SU-DHL-6 (cell line): Measurements from ENCODE around the gene TNNI3K.

ENCODE experiments used
- H2AFZ ChIP-seq: fragments of 200-600 bp; sonication (generic); 2 replicates; pipeline ENCODE4 v1.6.1; 2014; ENCODE audit warnings: low read depth, mild to moderate bottlenecking, moderate library complexity, mixed read lengths, antibody characterized with exemption, low read length; ENCODE audit not compliant: severe bottlenecking
- H3F3A ChIP-seq: fragments of 200-600 bp; shearing (Covaris generic); 2 replicates; pipeline ENCODE4 v1.6.0; 2016; ENCODE audit warnings: antibody characterized with exemption, mild to moderate bottlenecking; ENCODE audit not compliant: insufficient read depth
- H3K27ac ChIP-seq: fragments of 200-600 bp; sonication (generic); 2 replicates; pipeline ENCODE4 v1.5.1; 2016; ENCODE audit warnings: low read depth, mild to moderate bottlenecking, low read length, moderate library complexity, mixed read lengths
- H3K27me3 ChIP-seq: fragments of 200-600 bp; sonication (generic), shearing (Covaris generic); 2 replicates; pipeline ENCODE4 v1.6.0; 2014; ENCODE audit warnings: mild to moderate bottlenecking, low read length
- H3K36me3 ChIP-seq: fragments of 200-600 bp; sonication (generic); 2 replicates; pipeline ENCODE4 v1.6.1; 2014; ENCODE audit warnings: mild to moderate bottlenecking, low read length, mixed read lengths
- H3K4me2 ChIP-seq: fragments of 300-600, 200-600 bp; shearing (Covaris generic), sonication (generic); 2 replicates; pipeline ENCODE4 v1.6.0; 2014; ENCODE audit warnings: low read length, low read depth, mild to moderate bottlenecking; ENCODE audit not compliant: poor library complexity, severe bottlenecking
- H3K4me3 ChIP-seq: fragments of 200-600 bp; sonication (generic); 2 replicates; pipeline ENCODE4 v1.5.1; 2014; ENCODE audit warnings: antibody characterized with exemption, low read length, mild to moderate bottlenecking, mixed read lengths; ENCODE audit not compliant: insufficient read depth, poor library complexity, severe bottlenecking
- H3K79me2 ChIP-seq: fragments of 200-600 bp; sonication (generic); 2 replicates; pipeline ENCODE4 v1.6.1; 2014; ENCODE audit warnings: mild to moderate bottlenecking, low read length, moderate library complexity; ENCODE audit not compliant: insufficient read depth
- H3K9ac ChIP-seq: fragments of 200-600 bp; sonication (generic); 2 replicates; pipeline ENCODE4 v1.7.0; 2014; ENCODE audit warnings: mild to moderate bottlenecking, low read length
- H3K9me2 ChIP-seq: fragments of 200-600 bp; sonication (generic); replicated peaks from 2 replicates; pipeline ENCODE4 v1.6.1; 2014; ENCODE audit warnings: low read length; ENCODE audit not compliant: insufficient read depth
- H3K9me3 ChIP-seq: fragments of 200-600 bp; sonication (generic); 2 replicates; pipeline ENCODE4 v1.6.1; 2014; ENCODE audit warnings: low read length, mixed read lengths; ENCODE audit not compliant: insufficient read depth
- H4K20me1 ChIP-seq: fragments of 200-600 bp; sonication (generic); 2 replicates; pipeline ENCODE4 v1.6.1; 2014; ENCODE audit warnings: low read depth, mild to moderate bottlenecking, antibody characterized with exemption, low read length, moderate library complexity, mixed read lengths
- CTCF ChIP-seq: fragments of 200-600 bp; sonication (generic); IDR thresholded peaks from one replicate; pipeline ENCODE4 v1.5.1; 2017; ENCODE audit warnings: antibody characterized with exemption, mild to moderate bottlenecking, low read length, moderate library complexity; ENCODE audit not compliant: insufficient read depth, poor library complexity, severe bottlenecking
- EZH2phosphoT487 ChIP-seq: fragments of 200-600 bp; sonication (generic), shearing (Covaris generic); conservative IDR thresholded peaks from 2 replicates; pipeline ENCODE4 v1.6.1; 2018; ENCODE audit warnings: mild to moderate bottlenecking, antibody characterized with exemption, low read length, moderate library complexity, mixed read lengths

The TNNI3K gene

GRCh38 chr1:74508449-74508848 is 273.3 kb downstream of the TNNI3K start:
- no peak overlapping the region for H3K27ac ChIP-seq
- H3K9me3 ChIP-seq: no peaks in the 10 kb centered on the region
- no peak overlapping the region for H3K4me2 ChIP-seq
- H3F3A ChIP-seq: no peaks in the 10 kb centered on the region
- H3K9ac ChIP-seq: no peak overlapping the region
- TF ChIP-seq CTCF (no peak), EZH2phosphoT487 (no peak)
- H3K36me3 ChIP-seq: no peaks in the 10 kb centered on the region
- H4K20me1 ChIP-seq: no peaks in the 10 kb centered on the region
- no peaks in the 10 kb centered on the region for H3K79me2 ChIP-seq
- H3K4me3 ChIP-seq: no peak overlapping the region
- H3K9me2 ChIP-seq: no peaks in the 10 kb centered on the region
- H2AFZ ChIP-seq: no peak overlapping the region
- no peaks in the 10 kb centered on the region for H3K27me3 ChIP-seq

GRCh38 chr1:74512170-74512915 is 277.2 kb downstream of the TNNI3K start, which contains the start of gene LRRC53:
Gene LRRC53, minus strand, starts transcription at chr1:74512611. Its CDS starts 29,262 bp downstream, at chr1:74483349.
- no peak within 1 kb of the TSS for H3K4me2 ChIP-seq

GRCh38 chr1:74513411-74514300 is 278.5 kb downstream of the TNNI3K start:
- TF ChIP-seq CTCF: no peak
- no peak for TF ChIP-seq EZH2phosphoT487
- Histone ChIP-seq H3K9me2 (no peaks in the 10 kb centered on the region), H4K20me1 (no peaks in the 10 kb centered on the region), H3K27me3 (no peaks in the 10 kb centered on the region), H3K4me3 (no peak overlapping the region), H3K9ac (no peak overlapping the region), H3F3A (no peaks in the 10 kb centered on the region), H3K9me3 (no peaks in the 10 kb centered on the region), H3K27ac (no peak overlapping the region), H3K36me3 (no peaks in the 10 kb centered on the region), H3K79me2 (no peaks in the 10 kb centered on the region), H3K4me2 (no peak overlapping the region), H2AFZ (no peak overlapping the region)

More at GRCh38 chr1:74512170-74512915, 277.2 kb downstream of the TNNI3K start, which contains the start of gene LRRC53:
- H3K27me3 ChIP-seq: no peaks in the 10 kb centered on the region
- no peaks in the 10 kb centered on the region for H3F3A ChIP-seq
- H3K9me2 ChIP-seq: no peaks in the 10 kb centered on the region
- no peak for TF ChIP-seq CTCF
- no peak for TF ChIP-seq EZH2phosphoT487
- no peak within 1 kb of the TSS for H3K4me3 ChIP-seq
- H3K9ac ChIP-seq: no peak within 1 kb of the TSS
- no peak within 1 kb of the TSS for H3K27ac ChIP-seq
- no peaks in the 10 kb centered on the region for H4K20me1 ChIP-seq
- H2AFZ ChIP-seq: no peak within 1 kb of the TSS
- H3K9me3 ChIP-seq: no peaks in the 10 kb centered on the region
- no peaks in the 10 kb centered on the region for H3K79me2 ChIP-seq
- H3K36me3 ChIP-seq: no peaks in the 10 kb centered on the region
